DOHH2 (cell line): ENCODE results near the gene NDRG3.

Experiments used
- CTCF ChIP-seq: fragments of 200-600 bp; sonication (generic); IDR thresholded peaks from one replicate; pipeline ENCODE4 v1.5.1; 2014; ENCODE audit warnings: antibody characterized with exemption, mild to moderate bottlenecking, low read depth, low read length; ENCODE audit not compliant: poor library complexity, severe bottlenecking
- EZH2phosphoT487 ChIP-seq: fragments of 200-600 bp; sonication (generic); IDR thresholded peaks from 2 replicates; pipeline ENCODE4 v1.6.1; 2017; ENCODE audit warnings: borderline replicate concordance, mild to moderate bottlenecking, antibody characterized with exemption, low read length, moderate library complexity, mixed read lengths

- no peak for TF ChIP-seq CTCF
- TF ChIP-seq EZH2phosphoT487, result no peak
Measured at GRCh38 chr20:36628076-36628475, 117.8 kb downstream of the NDRG3 start.
